Stomach (tissue), 4 donors: ENCODE measurements around the gene CNTN1.

Experiments used
- CTCF ChIP-seq, 7 experiments: fragments of 450-650 bp in 4 of 7; fragments of 200-600 bp in 3 of 7; sonication (generic) in 3 of 7; IDR thresholded peaks; one replicate each; pipeline ENCODE4 v1.5.1; 2016 to 2019; ENCODE audit warnings: antibody characterized with exemption in 7 of 7, control low read depth in 2 of 7, mild to moderate bottlenecking in 1 of 7
- EP300 ChIP-seq: sonication (generic); formaldehyde crosslinking; IDR thresholded peaks from one replicate; pipeline ENCODE4 v1.6.1; 2017; ENCODE audit warnings: antibody characterized with exemption
- POLR2A ChIP-seq, 4 donors: fragments of 450-650 bp; IDR thresholded peaks; one replicate each; pipeline ENCODE4 v1.6.1; 2016; ENCODE audit warnings: antibody characterized with exemption in 4 of 4, control low read depth in 2 of 4, mild to moderate bottlenecking in 1 of 4, moderate library complexity in 1 of 4
- POLR2AphosphoS5 ChIP-seq, 3 donors: sonication (generic); formaldehyde crosslinking; IDR thresholded peaks; one replicate each; pipeline ENCODE4 v1.6.1; 2016; ENCODE audit warnings: antibody characterized with exemption in 3 of 3

GRCh38 chr12:40784102-40784501 is 91.9 kb downstream of the CNTN1 start:
- TF ChIP-seq CTCF (IDR thresholded peaks at IDR 0.05) (no peak), POLR2A (IDR thresholded peaks at IDR 0.05) (no peak), POLR2AphosphoS5 (IDR thresholded peaks at IDR 0.05) (no peak), EP300 (no peak)
